PC-9 (cell line): ENCODE results near the gene PRKG1.

Experiments
- EZH2 ChIP-seq: fragments of 200-600 bp; sonication (generic); IDR thresholded peaks from 2 replicates; pipeline ENCODE4 v1.8.0; 2017; ENCODE audit warnings: antibody characterized with exemption, low read depth
- TF ChIP-seq, protein P1 (sequence below): fragments of 200-600 bp; sonication (generic); conservative IDR thresholded peaks from 2 replicates; pipeline ENCODE4 v1.6.1; 2017; ENCODE audit warnings: mixed run types, antibody characterized with exemption, mild to moderate bottlenecking, moderate library complexity

DNA sequence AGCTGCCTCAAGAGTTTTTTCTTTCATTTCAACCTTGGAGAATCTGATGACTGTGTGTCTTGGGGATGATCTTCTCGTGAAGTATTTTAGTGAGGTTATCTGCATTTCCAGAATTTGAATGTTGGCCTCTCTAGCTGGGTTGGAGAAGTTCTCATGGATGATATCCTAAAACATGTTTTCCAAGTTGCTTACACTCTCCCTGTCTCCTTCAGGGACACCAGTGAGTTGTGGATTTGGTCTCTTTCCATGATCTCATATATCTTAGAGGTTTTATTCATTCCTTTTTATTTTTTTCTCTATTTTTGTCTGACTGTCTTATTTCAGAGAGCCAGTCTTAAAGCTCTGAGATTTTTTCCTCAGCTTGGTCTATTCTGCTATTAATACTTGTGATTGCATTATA, 907.4 kb downstream of the PRKG1 start:
- TF ChIP-seq, protein P1, sequence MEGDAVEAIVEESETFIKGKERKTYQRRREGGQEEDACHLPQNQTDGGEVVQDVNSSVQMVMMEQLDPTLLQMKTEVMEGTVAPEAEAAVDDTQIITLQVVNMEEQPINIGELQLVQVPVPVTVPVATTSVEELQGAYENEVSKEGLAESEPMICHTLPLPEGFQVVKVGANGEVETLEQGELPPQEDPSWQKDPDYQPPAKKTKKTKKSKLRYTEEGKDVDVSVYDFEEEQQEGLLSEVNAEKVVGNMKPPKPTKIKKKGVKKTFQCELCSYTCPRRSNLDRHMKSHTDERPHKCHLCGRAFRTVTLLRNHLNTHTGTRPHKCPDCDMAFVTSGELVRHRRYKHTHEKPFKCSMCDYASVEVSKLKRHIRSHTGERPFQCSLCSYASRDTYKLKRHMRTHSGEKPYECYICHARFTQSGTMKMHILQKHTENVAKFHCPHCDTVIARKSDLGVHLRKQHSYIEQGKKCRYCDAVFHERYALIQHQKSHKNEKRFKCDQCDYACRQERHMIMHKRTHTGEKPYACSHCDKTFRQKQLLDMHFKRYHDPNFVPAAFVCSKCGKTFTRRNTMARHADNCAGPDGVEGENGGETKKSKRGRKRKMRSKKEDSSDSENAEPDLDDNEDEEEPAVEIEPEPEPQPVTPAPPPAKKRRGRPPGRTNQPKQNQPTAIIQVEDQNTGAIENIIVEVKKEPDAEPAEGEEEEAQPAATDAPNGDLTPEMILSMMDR: no peak
- no peak for TF ChIP-seq EZH2
